Cerebellar nuclear complex (tissue), 1 donor: ENCODE data around the gene TECPR1.

Source experiments
- DNase-seq, 2 experiments: peaks; one replicate each; lab custom pipeline; 2025; lab: John Stamatoyannopoulos, UW

TECPR1 gene

DNA sequence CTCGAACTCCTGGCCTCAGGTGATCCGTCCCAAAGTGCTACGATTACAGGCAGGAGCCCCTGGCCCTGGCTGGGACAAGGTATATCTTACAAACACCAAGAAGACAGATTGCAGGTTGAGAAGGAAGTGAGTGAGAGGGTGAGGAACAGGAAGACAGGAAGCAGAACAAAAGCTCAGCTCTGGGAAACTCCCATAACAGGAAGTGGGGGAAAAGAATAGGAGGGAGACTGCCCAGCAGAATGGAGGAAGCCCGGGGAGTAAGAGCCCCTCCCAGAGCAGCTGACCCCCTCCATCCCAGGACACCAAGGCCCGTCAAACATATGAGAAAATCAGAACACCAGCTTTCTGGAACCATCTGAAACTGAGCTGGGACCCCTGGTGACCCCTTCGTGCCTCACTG, 2.9 kb downstream of the TECPR1 start:
- no peak for DNase-seq

- no peak for DNase-seq
These were observed 3.9 kb downstream of the TECPR1 start for GRCh38 chr7:98248156-98248555.

GRCh38 chr7:98244871-98245270, 7.2 kb downstream of the TECPR1 start:
- no peak for DNase-seq

- DNase-seq: no peak
These were observed 9.1 kb downstream of the TECPR1 start for GRCh38 chr7:98242934-98243333.

DNA sequence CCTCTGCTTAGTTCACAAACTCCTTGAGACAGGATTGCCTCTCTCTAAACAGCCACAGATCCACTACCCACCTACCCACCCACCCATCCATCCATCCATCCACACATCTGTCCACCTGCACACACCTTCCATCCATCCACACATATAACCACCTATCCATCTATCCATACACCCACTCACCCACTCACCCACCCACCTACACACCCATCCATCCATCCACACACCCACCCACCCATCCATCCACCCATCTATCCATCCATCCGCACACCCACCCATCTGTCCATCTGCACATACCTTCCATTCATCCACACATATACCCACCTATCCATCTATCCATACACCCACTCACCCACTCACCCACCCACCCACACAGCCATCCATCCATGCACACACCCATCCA, 9.7 kb downstream of the TECPR1 start:
- no peak for DNase-seq

DNA sequence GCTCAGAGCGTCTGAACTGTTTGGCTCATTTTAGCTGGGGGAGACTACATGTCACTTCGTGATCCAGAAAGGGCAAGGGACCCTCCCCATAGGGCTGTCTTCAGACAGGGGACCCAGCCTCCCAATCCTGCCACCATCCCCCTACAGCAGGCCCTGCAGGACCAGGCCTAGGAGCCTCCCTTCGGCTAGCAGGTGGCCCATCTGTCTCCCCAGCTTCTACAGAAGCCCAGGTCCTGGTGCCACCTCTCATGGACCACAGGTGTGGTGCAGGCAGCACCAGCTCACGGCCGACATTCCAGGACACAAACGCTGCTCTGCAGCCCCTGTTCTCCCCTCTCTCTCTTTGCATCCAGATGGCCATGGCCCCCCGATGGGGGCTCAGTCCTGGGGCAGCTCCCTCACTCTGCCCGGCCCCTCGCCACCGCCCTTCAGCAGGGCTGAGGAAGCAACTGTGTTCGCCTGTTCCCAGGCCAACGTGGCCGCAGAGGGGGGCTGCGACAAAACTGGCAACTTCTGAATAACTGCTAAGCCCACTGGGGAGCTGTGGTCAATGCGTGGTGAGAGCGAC, 10.3 kb downstream of the TECPR1 start:
- no peak for DNase-seq

- no peak for DNase-seq
These were observed 10.9 kb downstream of the TECPR1 start for GRCh38 chr7:98240961-98241673.

DNA sequence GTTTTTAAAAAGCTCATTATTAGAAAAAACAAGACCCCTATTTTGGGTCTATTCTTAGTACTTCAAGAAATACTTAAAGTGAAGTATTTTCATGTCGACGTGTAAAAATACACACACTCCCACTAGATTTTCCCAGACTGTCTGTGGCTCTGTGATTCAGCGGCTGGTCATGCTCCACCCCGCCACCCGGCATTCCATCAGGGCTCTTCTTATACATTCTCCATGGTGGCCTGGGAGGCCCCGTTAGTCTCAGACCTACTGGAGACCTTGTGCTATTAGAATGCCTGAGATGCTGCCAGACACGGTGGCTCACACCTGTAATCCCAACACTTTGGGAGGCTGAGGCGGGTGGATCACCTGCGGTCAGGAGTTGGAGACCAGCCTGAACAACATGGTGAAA, 13.1 kb downstream of the TECPR1 start:
- DNase-seq: no peak

GRCh38 chr7:98238076-98238475, 14.0 kb downstream of the TECPR1 start:
- DNase-seq: no peak

DNA sequence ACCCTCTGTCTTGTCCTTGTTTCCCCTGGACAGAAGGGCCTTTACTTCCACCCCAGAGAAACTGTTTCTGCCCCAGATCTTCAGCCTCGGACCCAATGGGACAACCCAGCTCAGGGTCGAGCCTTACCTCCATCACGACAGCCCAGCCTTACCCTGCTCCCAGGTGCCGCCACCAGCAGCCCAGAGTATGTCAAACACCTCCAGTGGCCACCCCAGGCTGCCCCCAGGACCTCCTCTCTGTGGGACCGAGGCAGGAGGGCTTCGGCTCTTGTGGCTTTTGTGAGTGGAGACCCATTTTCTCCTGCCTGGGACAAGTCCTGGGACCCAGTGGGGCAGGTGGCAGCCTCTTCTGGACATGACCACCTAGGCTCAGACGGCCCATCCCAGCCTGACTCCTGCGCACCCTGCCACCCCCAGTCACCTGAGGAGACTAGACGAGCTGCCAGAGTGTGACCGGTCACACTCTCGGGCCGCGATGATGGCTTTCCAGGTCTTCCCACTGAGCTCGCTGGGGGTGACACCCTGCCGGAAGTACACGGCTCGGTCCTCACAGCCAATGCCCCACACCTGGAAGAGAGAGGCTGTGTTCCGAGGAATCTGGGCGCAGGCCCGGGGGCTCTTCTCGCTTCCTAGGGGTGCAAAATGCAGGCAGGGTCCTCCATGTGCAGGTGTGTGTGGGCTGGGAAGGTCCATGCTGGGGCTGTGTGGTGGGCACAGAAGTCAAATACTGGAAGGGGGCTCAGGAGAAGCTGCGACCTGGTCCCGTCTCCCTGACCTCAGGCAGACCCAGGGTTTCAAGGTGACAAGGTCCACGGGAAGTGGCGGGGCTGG, 15.5 kb downstream of the TECPR1 start:
- DNase-seq: no peak

DNA sequence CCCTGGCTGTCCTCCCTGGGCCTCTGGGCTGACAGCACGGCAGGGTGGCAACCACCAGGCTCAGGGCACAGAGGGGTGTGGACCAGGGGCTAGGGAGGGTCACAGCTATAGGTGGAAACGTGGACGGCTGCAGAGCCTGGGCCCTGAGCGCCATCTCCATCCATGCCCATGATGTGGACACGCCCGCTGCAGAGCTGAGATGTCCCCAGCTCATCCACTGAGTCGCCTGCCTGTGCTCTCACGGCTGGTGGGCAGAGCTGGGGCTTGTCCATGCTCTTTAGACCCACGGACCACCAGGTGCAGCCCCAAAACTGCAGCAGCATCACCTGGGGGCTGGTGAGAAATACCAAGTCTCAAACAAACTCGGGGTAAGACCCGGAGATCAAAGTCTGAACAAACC, 16.1 kb downstream of the TECPR1 start:
- no peak for DNase-seq

DNA sequence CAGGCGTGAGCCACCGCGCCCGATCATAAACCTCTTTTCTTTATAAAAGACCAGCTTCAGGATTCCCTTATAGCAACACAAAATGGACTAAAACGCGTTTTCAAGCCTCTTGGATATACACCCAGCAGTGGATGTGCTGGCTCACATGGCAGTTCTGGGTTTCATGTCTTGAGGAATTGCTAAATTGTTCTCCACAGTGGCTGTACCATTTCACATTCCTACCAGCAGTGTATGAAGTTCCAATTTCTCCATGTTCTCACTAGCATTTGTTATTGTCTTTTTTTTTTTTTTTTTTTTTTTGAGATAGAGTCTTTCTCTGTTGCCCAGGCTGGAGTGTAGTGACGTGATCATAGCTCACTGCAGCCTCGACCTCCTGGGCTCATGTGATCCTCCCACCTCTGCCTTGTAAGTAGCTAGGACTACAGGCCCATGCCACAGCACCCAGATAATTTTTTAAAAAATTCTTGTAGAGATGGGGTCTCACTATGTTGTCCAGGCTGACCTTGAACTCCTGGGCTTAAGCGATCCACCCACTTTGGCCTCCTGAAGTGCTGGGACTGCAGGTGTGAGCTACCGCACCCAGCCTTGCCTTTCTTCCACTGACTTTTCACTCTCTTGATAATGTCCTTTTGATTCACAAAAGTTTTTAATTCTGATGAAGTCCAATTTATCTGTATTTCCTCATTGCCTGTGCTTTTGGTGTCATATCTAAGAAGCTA, 17.4 kb downstream of the TECPR1 start:
- DNase-seq: no peak

DNA sequence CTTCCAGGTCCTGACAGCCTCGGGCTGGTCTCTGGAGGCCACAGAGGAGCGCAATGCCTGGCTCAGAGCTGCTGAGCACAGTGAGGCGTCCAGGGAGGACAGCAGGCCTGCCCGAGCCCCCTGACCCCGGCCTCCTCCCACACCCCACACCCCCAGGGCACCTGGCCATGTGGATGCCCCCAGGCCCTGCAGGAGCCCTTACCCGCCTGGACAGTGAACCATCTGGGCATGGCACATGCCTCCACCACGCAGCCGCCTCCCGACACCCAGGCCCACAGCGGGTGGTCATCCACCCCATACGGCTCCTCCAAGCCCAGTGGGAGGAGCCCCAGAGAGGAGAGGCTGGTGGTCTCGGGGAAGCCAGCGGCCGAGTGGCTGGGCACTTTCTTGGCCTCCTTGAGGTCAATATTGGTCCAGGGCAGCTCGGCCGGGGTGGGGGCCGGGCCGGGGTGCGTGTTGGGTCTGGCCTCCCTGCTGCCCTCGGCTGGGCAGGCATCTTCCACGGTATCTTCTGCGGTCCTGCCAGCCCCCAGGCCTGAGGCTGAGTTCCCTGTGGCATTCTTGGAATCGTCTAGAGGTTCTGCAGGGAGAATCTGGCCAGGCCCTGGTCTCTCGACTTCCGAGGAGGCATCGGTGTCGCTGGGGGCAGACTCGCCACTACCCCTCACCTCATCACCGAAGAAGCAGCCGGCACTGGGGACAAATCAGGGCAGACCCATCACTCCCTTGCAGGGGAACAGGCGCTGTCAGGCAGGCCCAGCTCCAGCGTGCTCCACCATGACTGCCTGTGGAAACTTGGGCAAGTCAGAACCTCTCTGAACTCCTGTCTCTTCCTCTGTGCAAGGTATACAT, 18.6 kb downstream of the TECPR1 start:
- no peak for DNase-seq

DNA sequence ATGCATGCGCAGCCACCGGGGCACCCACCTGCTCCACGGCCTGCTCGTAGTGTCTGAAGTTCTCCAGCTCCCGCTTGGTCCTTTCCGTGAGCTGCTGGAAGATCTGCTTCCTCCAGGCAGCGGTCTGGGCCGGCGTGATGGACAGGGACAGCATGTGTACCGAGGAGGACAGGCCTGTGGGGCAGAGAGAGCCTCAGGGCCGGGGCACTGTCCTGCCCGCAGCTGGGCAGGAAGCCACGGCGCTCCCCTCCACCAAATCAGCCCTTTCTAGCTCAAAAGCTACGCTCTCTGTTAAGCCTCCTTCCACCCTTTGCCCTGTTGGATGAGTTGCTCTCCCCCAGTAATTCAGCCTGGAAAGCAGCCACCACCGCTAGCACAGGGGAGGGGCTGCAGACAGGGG, 19.2 kb downstream of the TECPR1 start:
- DNase-seq: no peak

DNA sequence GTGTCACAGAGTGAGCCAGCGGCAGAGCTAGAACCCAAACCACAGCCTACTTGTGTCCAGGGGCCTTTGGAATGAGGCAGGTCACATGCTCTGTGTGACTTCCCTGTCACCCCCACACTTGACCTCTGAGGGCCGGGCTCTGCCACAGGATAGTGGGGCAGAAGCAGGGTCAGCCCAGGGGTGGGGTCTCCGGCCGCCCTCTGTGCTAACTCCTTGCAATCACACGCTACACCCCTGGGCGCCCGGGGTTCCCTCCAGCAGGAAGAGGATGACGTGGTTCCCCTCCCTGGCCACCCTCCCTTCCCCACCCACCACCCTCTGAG, 19.8 kb downstream of the TECPR1 start:
- DNase-seq: no peak

GRCh38 chr7:98231493-98232262, 20.4 kb downstream of the TECPR1 start:
- DNase-seq: no peak

DNA sequence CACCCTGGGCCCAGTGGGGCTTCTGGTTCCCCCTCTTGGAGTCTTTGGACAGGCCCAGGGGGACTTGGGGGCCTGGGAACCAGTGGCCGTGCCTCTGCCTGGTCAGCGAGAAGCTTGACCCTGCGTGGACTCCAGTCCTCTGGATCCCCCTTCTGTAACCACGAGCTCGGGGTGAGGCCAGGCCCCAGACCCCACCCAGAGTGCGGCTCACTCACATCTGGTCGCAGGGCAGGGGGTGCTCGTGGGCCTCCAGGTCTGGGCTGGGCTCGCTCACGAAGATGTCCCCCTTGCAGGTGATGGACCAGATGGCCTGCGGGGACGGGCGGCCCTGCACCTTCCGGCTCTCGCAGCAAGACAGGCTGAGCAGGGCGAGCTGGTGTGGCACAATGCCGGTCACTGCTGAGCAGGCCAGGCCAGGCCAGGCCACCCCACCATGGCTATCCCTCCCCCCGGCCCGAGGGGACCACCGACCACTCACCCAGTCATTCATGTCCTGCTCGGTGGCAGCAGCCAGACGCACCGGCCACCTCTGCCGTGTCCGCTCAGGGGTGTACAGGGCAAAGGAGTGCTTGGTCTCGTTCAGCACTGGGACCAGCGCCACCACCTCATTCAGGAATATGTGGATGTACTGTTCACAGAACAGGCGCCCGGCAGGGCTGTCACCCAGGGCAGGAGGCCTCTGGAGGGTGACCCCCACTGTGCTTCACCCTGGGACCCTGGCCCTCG, 21.1 kb downstream of the TECPR1 start:
- DNase-seq: no peak

- DNase-seq: no peak
These were observed 21.9 kb downstream of the TECPR1 start for GRCh38 chr7:98229991-98230745.

- DNase-seq: no peak
These were observed 22.6 kb downstream of the TECPR1 start for GRCh38 chr7:98229441-98229840.

GRCh38 chr7:98228801-98229200, 23.2 kb downstream of the TECPR1 start:
- no peak for DNase-seq
